Thyroid gland (tissue), 4 donors: ENCODE measurements around the gene ABI1.
"Not testable (repeated sequence)": the region's sequence is repeated elsewhere in the genome, so short reads cannot be mapped to it uniquely, and the experiment has no call there.

ENCODE experiments used
- CTCF ChIP-seq, 6 experiments: fragments of 200-600 bp in 3 of 6; fragments of 450-650 bp in 3 of 6; sonication (generic) in 3 of 6; IDR thresholded peaks; one replicate each; pipeline ENCODE4 v1.5.1; 2016 to 2019; ENCODE audit warnings: antibody characterized with exemption in 6 of 6, mild to moderate bottlenecking in 2 of 6, inconsistent platforms in 1 of 6, moderate library complexity in 1 of 6
- POLR2A ChIP-seq, 2 donors: fragments of 450-650 bp; IDR thresholded peaks; one replicate each; pipeline ENCODE4 v1.6.1; 2017; ENCODE audit warnings: antibody characterized with exemption in 2 of 2, mild to moderate bottlenecking in 2 of 2, moderate library complexity in 1 of 2

GRCh38 chr10:26892306-26892923 lies 31.7 kb upstream of the ABI1 start:
- not testable (repeated sequence) for TF ChIP-seq CTCF, POLR2A (IDR thresholded peaks at IDR 0.05)
